ENCODE data around the gene LDLRAD2. TPM values are rescaled to one million over a fixed set of nuclear protein-coding genes. Genes with fewer than 3 reads are reported as not detected.
A peak's percentile ranks its signal among the peaks of the same experiment; 100 is the strongest.

The LDLRAD2 gene
- total RNA-seq, 4 donors from 2014 or later = 0.60 TPM; not detected in 3

DNA sequence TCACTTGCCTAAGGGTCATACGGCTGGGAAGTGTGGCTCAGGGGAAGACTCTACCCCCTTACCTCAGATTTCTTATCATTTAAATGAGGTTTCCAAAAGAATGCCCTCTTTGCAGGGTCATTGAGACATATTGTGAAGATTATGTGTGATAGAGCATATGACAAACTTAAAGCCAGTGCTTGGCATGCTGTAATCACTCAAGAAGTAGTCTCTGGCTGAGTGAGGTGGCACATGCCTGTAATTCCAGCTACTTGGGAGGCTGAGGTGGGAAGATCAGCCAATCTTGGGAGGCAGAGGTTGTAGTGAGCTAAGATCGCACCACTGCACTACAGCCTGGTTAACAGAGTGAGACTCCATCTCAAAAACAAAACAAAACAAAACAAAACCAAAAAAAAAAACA is 7.5 kb upstream of the LDLRAD2 start:
- no peaks in the 10 kb centered on the region for H3K36me3 ChIP-seq
- H3K4me3 ChIP-seq = no peak overlapping the region
- H3K9me3 ChIP-seq = no peaks in the 10 kb centered on the region
- TF ChIP-seq EP300 (IDR thresholded peaks at IDR 0.05) = no peak
- TF ChIP-seq, protein P1, sequence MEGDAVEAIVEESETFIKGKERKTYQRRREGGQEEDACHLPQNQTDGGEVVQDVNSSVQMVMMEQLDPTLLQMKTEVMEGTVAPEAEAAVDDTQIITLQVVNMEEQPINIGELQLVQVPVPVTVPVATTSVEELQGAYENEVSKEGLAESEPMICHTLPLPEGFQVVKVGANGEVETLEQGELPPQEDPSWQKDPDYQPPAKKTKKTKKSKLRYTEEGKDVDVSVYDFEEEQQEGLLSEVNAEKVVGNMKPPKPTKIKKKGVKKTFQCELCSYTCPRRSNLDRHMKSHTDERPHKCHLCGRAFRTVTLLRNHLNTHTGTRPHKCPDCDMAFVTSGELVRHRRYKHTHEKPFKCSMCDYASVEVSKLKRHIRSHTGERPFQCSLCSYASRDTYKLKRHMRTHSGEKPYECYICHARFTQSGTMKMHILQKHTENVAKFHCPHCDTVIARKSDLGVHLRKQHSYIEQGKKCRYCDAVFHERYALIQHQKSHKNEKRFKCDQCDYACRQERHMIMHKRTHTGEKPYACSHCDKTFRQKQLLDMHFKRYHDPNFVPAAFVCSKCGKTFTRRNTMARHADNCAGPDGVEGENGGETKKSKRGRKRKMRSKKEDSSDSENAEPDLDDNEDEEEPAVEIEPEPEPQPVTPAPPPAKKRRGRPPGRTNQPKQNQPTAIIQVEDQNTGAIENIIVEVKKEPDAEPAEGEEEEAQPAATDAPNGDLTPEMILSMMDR (IDR thresholded peaks at IDR 0.05) = no peak
- TF ChIP-seq POLR2A (IDR thresholded peaks at IDR 0.05) = no peak
- WGBS, 2 donors = 71 to 82% methylated on average over 2 of the region's 2 CpGs
- H3K27ac ChIP-seq = no peak overlapping the region
- H3K27me3 ChIP-seq = no peaks in the 10 kb centered on the region
- no peak for DNase-seq (ENCODE audit: low spot score in 2 of 2)
- no peaks in the 10 kb centered on the region for H3K4me1 ChIP-seq

DNA sequence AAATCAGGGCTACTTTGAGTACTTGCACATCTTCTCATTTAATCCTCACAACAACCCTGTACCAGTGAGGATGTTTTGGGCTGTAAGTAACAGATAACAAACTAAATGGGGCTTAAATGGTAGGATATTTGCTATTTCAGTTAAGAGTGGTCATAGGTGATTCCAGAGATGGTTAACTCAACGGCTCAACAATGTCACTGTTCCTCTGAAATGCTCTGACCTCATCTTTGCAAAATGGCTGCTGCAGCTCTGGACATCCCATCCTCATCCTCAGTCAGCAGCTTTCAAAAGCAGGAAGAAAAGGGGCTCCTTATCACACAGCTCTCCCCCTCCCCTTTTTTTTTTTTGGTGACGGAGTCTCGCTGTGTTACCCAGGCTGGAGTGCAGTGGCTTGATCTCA is 1.5 kb downstream of the LDLRAD2 start:
- H3K36me3 ChIP-seq = no peaks in the 10 kb centered on the region
- H3K9me3 ChIP-seq = no peaks in the 10 kb centered on the region
- DNase-seq (ENCODE audit: low spot score in 2 of 2) = no peak
- H3K4me3 ChIP-seq = no peak overlapping the region
- TF ChIP-seq, protein P1 (IDR thresholded peaks at IDR 0.05) = no peak
- no peak for TF ChIP-seq EP300 (IDR thresholded peaks at IDR 0.05)
- no peak for TF ChIP-seq POLR2A (IDR thresholded peaks at IDR 0.05)
- H3K27ac ChIP-seq = no peak overlapping the region
- peaks cover 0 to 17% of the 10 kb centered on the region in 2 donors for H3K27me3 ChIP-seq
- 90 to 94% methylated on average over 3 of the region's 3 CpGs for WGBS, 2 donors
- H3K4me1 ChIP-seq = peaks cover 0 to 12% (median 3%) of the 10 kb centered on the region in 4 donors

DNA sequence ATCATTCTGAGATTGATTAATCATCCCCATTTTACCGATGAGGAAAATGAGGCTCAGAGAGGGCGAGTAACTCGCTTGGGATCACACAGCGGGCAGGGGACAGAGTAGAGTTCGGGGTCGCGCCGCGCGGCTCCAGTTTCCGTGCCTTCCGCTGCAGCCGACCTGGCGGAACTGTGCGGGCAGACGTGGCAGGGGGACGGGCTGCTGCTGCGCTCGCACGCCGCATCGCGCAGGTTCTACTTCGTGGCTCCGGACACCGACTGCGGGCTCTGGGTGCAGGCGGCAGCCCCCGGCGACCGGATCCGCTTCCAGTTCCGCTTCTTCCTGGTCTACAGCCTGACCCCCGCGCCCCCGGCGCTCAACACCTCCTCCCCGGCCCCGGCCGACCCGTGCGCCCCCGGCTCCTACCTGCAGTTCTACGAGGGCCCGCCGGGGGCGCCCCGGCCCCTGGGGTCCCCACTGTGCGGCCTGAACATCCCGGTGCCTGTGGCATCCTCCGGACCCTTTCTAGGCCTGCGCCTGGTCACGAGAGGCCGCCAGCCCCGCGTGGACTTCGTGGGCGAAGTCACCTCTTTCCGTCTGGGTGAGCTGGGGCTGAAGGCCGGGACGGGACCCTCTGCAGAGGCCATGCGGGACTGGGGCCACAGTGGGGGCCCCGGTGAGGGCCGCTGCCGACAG is 2.3 kb downstream of the LDLRAD2 start:
- no peak for DNase-seq (ENCODE audit: low spot score in 2 of 2)
- TF ChIP-seq, protein P1 (IDR thresholded peaks at IDR 0.05) = peak; percentile 26 to 51 (median 45)
- TF ChIP-seq EP300 (IDR thresholded peaks at IDR 0.05) = no peak
- no peak for TF ChIP-seq POLR2A (IDR thresholded peaks at IDR 0.05)
- Histone ChIP-seq H3K4me1 (peaks cover 0 to 18% (median 3%) of the 10 kb centered on the region in 4 donors), H3K4me3 (peak overlapping the region in 3 of 4 donors; percentile 9 to 40 (median 31)), H3K27me3 (peaks cover 0 to 17% of the 10 kb centered on the region in 2 donors), H3K9me3 (no peaks in the 10 kb centered on the region), H3K36me3 (peaks cover 0 to under 1% (median 0%) of the 10 kb centered on the region in 3 donors), H3K27ac (no peak overlapping the region)
- WGBS, 2 donors = 21 to 23% methylated on average over 51 to 55 of the region's 65 CpGs

DNA sequence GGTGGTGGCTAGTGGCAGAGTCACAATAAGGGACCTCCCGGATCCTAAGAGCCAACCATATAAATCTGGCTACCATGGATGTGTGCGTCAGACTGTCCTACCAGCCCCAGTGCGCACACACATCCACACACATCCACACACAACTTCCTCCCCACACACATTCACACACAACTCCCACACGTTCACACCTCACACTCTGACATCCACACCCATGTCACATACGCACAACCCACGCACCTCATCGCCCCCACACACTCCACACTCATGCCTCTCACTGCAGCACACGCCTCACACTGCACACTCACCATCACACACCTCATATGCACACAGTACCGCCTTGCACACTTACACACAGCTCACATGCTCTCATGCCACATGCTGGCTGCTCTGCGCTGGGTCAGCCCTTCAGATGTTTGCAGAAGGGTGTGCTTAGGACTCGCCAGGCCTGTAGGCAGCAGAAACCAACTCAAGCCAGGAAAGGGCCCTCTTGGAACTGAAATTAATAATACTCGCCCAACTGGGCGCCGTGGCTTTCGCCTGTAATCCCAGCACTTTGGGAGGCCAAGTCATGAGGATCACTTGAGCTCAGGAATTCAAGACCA is 3.0 kb downstream of the LDLRAD2 start:
- no peak overlapping the region for H3K27ac ChIP-seq
- TF ChIP-seq, protein P1 (IDR thresholded peaks at IDR 0.05) = no peak
- TF ChIP-seq EP300 (IDR thresholded peaks at IDR 0.05) (no peak), POLR2A (IDR thresholded peaks at IDR 0.05) (no peak)
- no peak for DNase-seq (ENCODE audit: low spot score in 2 of 2)
- 91 to 95% methylated on average over 15 of the region's 15 CpGs for WGBS, 2 donors
- peaks cover 0 to 18% (median 3%) of the 10 kb centered on the region in 4 donors for H3K4me1 ChIP-seq
- peaks cover 0 to 7% (median 0%) of the 10 kb centered on the region in 3 donors for H3K36me3 ChIP-seq
- H3K4me3 ChIP-seq = no peak overlapping the region
- no peaks in the 10 kb centered on the region for H3K9me3 ChIP-seq
- H3K27me3 ChIP-seq = peaks cover 0 to 17% of the 10 kb centered on the region in 2 donors

DNA sequence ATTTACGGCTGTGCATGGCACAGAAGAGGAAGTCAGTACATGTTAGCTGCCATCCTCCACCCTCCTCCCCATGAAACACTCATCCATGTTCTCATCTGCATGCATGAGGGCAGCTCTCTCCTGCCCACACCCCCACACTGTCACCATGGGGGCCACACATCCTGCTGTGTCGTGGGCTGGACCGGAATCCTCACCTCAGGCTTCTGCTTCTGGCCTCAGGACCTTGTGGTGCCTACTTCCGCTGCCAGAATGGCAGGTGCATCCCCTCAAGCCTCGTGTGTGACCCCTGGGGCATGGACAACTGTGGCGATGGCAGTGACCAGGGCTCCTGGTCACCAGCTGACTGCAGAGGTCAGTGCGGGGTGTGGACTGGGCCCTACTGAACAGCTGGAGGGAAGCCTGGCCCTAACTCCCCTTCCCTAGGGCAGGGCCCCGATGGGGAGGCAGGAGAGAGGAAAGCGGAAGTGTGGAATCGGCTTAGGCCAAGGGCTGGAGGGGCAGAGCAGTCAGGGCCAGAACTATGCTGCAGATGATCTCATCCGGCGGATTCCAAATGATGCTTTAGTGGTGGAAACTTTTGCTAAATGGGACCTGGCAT is 3.8 kb downstream of the LDLRAD2 start:
- DNase-seq (ENCODE audit: low spot score in 2 of 2) = no peak
- H3K36me3 ChIP-seq = peaks cover 0 to 12% (median 0%) of the 10 kb centered on the region in 3 donors
- peaks cover 0 to 18% (median 3%) of the 10 kb centered on the region in 4 donors for H3K4me1 ChIP-seq
- peaks cover 0 to 17% of the 10 kb centered on the region in 2 donors for H3K27me3 ChIP-seq
- TF ChIP-seq, protein P1 (IDR thresholded peaks at IDR 0.05) = no peak
- no peak for TF ChIP-seq EP300 (IDR thresholded peaks at IDR 0.05)
- no peaks in the 10 kb centered on the region for H3K9me3 ChIP-seq
- H3K4me3 ChIP-seq = no peak overlapping the region
- 56 to 58% methylated on average over 12 of the region's 12 CpGs for WGBS, 2 donors
- H3K27ac ChIP-seq = no peak overlapping the region
